HG02610 (cell line): ENCODE data around the gene GJA1.
"Not testable (repeated sequence)": the region's sequence is repeated elsewhere in the genome, so short reads cannot be mapped to it uniquely, and the experiment has no call there.

ENCODE experiments used
- ATAC-seq: cut with Tn5 transposase; IDR thresholded peaks from one replicate; pipeline ENCODE4 v1.9.1; 2021; ENCODE audit warnings: mild to moderate bottlenecking, moderate library complexity; ENCODE audit not compliant: unreplicated experiment

The GJA1 gene

GRCh38 chr6:121435444-121436069, at the start of gene GJA1:
GJA1 (plus strand) TSS chr6:121435646; CDS start chr6:121446848, 11,202 bp downstream.
- no peak for ATAC-seq

DNA sequence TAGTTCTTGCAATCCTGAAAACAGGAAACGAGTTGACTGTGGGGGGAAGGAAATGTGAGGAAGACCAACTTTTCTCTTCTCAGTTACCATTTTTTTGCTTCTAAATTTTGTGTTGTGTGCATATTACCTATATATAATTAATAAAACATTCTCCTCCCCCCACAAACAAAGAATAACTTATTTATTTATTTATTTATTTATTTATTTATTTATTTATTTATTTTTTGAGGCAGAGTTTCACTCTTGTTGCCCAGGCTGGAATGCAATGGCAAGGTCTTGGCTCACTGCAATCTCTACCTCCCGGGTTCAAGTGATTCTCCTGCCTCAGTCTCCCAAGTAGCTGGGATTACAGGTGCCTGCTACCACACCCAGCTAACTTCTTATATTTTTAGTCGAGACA, 48.9 kb upstream of the GJA1 start:
- ATAC-seq, result not testable (repeated sequence)

- ATAC-seq, result no peak
Observed at GRCh38 chr6:121389419-121389818, 46.0 kb upstream of the GJA1 start.

GRCh38 chr6:121393731-121394505, 41.5 kb upstream of the GJA1 start:
- ATAC-seq, result no peak

DNA sequence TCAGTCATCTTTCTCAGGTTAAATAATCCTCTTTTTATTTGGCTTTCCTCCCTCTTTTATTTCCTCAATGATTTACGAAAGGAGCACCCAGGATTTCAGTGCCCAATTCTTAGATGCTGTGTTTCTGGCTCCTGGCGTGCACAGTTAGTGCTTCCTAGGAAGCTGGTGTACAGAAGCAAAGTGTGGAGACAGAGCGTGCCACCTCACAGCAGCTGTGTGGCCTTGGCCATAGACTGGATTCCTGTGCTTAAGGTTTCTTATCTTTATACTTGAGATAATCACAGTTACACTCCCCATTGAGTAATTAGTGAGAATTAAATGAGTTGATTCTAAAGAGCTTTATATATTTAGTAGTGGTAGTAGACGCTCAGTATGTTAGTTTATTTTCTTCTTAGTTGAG, 39.7 kb upstream of the GJA1 start:
- no peak for ATAC-seq

- ATAC-seq, result not testable (repeated sequence)
Observed at GRCh38 chr6:121397188-121397587, 38.3 kb upstream of the GJA1 start.

- ATAC-seq, result no peak
Observed at GRCh38 chr6:121398127-121398526, 37.3 kb upstream of the GJA1 start.

- ATAC-seq, result no peak
Observed at GRCh38 chr6:121399966-121400365, 35.5 kb upstream of the GJA1 start.

GRCh38 chr6:121403964-121404363, 31.5 kb upstream of the GJA1 start:
- ATAC-seq, result no peak

GRCh38 chr6:121405306-121405705, 30.1 kb upstream of the GJA1 start:
- no peak for ATAC-seq

- ATAC-seq, result no peak
Observed at GRCh38 chr6:121408321-121408720, 27.1 kb upstream of the GJA1 start.

- ATAC-seq, result no peak
Observed at GRCh38 chr6:121413879-121414278, 21.6 kb upstream of the GJA1 start.

DNA sequence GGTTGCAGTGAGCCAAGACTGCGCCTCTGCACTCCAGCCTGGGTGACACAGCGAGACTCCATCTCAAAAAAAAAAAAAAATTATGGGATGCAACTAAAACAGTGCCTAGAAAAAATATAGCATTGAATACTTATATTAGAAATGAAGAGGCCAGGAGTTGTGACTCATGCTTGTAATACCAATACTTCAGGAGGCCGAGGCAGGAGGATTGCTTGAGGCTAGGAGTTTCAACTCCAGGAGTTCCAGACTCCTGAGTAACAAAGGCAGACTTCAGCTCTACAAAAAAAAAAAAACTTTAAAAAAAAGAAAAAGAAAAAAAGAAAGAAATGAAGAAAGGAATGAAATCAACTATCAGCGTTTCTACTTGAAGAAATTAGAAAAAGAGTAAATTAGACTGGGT, 17.1 kb upstream of the GJA1 start:
- ATAC-seq, result no peak

GRCh38 chr6:121426686-121427085, 8.8 kb upstream of the GJA1 start:
- ATAC-seq, result no peak

- no peak for ATAC-seq
Observed at GRCh38 chr6:121428872-121429756, 6.3 kb upstream of the GJA1 start.

GRCh38 chr6:121430514-121431460, 4.7 kb upstream of the GJA1 start:
- no peak for ATAC-seq

GRCh38 chr6:121431776-121432175, 3.7 kb upstream of the GJA1 start:
- not testable (repeated sequence) for ATAC-seq

GRCh38 chr6:121434037-121434770, 1.2 kb upstream of the GJA1 start:
- no peak for ATAC-seq

GRCh38 chr6:121436274-121436857, 920 bp downstream of the GJA1 start:
- ATAC-seq, result no peak
